ENCODE results near the gene GOLIM4.

Gene GOLIM4

DNA sequence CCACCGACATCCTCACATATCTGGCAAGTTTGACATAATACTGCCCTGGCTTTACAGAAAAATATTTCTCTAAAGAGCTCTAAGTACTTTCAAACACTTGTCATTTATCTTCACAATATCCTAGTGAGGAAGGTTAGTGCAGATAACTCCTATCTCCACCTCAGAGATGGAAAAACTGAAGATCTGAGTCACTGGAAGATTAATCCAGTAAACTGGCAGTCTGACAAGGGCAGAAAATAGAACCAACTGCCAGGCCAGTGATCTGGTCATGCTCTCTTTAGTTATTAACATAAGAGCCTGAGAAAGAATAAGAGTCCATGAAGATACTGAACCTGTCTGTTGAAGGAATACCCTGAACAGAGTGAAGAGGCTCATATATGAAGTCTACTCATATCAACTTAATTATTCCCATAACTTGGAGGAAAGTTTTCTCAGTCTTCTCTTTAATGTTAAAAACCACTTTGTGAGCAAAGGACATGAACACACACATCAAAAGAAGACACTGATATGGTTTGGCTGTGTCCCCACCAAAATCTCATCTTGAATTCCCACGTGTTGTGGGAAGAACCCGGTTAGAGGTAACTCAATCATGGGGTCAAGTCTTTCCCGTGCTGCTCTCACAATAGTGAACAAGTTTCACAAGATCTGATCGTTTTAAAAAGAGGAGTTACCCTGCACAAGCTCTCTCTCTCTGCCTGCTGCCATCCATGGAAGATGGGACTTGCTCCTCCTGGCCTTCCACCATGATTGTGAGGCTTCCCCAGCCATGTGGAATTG, 61.4 kb downstream of the GOLIM4 start:
- no peak overlapping the region for H3K4me3 ChIP-seq
- no peak overlapping the region for H3K27ac ChIP-seq
- DNase-seq (ENCODE audit: low spot score), result no peak
- TF ChIP-seq, protein P1, sequence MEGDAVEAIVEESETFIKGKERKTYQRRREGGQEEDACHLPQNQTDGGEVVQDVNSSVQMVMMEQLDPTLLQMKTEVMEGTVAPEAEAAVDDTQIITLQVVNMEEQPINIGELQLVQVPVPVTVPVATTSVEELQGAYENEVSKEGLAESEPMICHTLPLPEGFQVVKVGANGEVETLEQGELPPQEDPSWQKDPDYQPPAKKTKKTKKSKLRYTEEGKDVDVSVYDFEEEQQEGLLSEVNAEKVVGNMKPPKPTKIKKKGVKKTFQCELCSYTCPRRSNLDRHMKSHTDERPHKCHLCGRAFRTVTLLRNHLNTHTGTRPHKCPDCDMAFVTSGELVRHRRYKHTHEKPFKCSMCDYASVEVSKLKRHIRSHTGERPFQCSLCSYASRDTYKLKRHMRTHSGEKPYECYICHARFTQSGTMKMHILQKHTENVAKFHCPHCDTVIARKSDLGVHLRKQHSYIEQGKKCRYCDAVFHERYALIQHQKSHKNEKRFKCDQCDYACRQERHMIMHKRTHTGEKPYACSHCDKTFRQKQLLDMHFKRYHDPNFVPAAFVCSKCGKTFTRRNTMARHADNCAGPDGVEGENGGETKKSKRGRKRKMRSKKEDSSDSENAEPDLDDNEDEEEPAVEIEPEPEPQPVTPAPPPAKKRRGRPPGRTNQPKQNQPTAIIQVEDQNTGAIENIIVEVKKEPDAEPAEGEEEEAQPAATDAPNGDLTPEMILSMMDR (IDR thresholded peaks at IDR 0.05), result no peak

DNA sequence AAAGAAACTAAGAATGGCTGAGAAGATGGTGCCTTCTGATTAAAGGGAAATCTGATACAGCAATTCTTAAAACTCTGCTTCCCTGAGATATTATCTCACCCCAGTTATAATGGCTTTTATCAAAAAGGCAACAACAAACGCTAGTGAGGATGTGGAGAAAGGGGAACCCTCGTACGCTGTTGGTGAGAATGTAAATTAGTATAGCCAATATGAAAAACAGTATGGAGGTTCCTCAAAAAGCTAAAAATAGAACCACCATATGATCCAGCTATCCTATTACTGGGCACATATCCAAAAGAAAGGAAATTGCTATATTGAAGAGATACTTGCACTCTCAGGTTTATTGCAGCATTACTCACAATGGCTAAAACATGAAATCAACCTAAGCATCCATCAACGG, 65.1 kb downstream of the GOLIM4 start:
- no peak for DNase-seq (ENCODE audit: low spot score)
- H3K27ac ChIP-seq, result no peak overlapping the region
- no peak overlapping the region for H3K4me3 ChIP-seq
- TF ChIP-seq, protein P1 (IDR thresholded peaks at IDR 0.05), result no peak

DNA sequence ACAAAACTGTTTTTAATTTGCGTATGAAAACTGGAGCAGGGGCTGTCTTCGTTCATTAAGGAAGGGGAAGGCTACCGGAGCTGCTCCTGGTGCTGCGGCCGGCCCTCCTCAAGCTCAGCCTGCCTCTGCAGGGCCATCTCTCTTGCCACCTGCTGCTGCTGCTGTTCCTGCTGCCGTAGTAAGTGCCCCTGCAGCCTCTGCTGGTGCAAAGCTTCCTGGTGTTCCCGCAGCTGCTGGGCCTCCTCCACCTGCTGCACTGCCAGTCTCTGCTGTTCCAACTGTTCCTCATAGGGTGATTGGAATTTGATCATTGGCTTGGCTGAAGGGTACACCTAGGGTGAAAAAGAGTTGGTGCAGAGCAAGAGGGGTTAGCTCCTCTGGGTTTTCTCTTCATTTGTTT, 66.0 kb downstream of the GOLIM4 start:
- TF ChIP-seq, protein P1 (IDR thresholded peaks at IDR 0.05), result no peak
- Histone ChIP-seq H3K4me3 (no peak overlapping the region), H3K27ac (no peak overlapping the region)
- DNase-seq (ENCODE audit: low spot score), result no peak

DNA sequence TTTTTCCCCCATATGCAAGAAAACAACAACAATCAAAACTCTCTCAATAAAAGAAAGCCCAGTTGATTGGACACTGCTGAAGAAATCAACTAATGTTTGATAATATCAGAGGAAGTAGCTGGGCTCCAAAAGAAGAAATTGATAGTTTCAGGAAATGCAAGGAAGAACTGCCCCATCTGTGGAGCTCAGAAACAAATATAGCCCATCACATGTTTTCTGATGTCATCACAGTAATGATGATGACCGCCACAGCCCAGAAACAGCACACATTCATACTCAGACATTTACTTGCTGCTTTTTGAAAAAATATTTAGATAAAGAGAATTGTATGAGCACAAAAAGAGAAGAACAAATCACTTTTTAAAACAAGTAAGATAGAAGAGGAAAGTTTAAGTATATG, 67.6 kb downstream of the GOLIM4 start:
- TF ChIP-seq, protein P1 (IDR thresholded peaks at IDR 0.05), result no peak
- no peak overlapping the region for H3K27ac ChIP-seq
- no peak for DNase-seq (ENCODE audit: low spot score)
- H3K4me3 ChIP-seq, result no peak overlapping the region

DNA sequence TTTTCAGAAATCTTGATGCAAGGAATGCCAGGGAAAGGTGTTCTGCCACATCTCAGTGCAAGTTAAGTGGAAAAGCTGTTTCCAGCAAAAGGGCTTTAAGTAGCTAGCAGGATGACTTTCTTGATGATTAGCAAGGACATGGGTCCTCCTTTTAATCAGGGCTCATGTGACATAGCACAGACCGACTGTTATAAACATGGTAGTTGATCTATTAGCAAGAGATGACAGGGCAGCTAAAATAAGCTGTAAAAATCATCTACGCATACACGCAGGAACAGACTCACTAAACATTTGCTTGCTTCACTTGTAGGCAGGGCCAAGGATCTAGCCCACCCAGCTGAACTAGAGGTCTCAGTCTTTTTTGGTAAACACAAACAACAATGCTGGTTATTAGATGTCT, 69.0 kb downstream of the GOLIM4 start:
- TF ChIP-seq, protein P1 (IDR thresholded peaks at IDR 0.05), result no peak
- Histone ChIP-seq H3K4me3 (no peak overlapping the region), H3K27ac (no peak overlapping the region)
- no peak for DNase-seq (ENCODE audit: low spot score)

DNA sequence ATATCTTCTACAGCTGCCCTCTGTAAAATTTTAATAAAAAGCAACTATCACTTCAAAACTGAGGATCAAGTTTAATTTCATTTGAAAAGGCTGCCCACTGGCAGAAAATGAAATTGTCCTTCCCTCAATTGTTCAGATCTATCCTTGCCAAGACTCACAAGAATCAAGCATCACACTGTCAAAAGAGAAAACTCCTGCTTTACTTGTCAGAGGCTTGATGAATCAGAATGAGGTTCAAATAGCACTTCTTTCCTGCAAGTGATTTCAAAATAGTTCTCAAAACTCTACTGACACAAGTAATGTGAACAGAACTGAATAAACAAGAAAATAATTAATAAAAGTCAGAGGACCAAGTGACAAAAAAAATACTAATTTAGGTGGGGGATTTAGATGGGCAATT, 70.6 kb downstream of the GOLIM4 start:
- Histone ChIP-seq H3K4me3 (no peak overlapping the region), H3K27ac (peak overlapping the region in 1 of 2 donors; percentile 17)
- DNase-seq (ENCODE audit: low spot score), result no peak
- TF ChIP-seq, protein P1 (IDR thresholded peaks at IDR 0.05), result no peak

DNA sequence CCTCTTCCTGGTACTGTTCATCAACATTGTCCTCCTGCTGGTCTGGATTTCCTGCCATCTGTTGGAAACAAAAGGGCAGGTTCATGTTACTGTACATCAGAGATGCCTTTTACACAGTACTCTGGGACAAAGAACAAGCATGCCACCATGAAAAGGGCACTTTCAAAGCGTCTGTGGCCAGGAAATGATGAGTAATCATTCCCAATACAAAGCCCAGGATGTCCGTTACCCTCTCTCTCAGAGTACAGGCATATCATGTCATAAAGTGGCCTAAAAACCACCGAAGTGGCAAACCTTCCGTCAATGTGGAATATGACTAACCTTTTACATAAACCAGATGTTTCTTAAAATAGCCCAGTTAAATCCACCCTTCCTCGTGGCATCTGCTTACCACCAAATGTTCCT, 71.2 kb downstream of the GOLIM4 start:
- H3K4me3 ChIP-seq, result no peak overlapping the region
- H3K27ac ChIP-seq, result peak overlapping the region in 1 of 2 donors; percentile 17
- TF ChIP-seq, protein P1 (IDR thresholded peaks at IDR 0.05), result no peak
- no peak for DNase-seq (ENCODE audit: low spot score)

All from coronary artery (tissue), 2 donors.